GM10266 (cell line): Measurements from ENCODE around the gene RDH8.

Source experiments
- DNase-seq: peaks from one replicate; pipeline ENCODE4 v3.0.0; 2012; ENCODE audit errors: extremely low spot score
- TF ChIP-seq, protein P1 (sequence below): IDR thresholded peaks from 2 replicates; pipeline ENCODE4 v1.5.1; 2012; ENCODE audit warnings: mild to moderate bottlenecking, low read depth; ENCODE audit not compliant: control insufficient read depth, insufficient read depth; ENCODE audit errors: missing control alignments

The RDH8 gene

DNA sequence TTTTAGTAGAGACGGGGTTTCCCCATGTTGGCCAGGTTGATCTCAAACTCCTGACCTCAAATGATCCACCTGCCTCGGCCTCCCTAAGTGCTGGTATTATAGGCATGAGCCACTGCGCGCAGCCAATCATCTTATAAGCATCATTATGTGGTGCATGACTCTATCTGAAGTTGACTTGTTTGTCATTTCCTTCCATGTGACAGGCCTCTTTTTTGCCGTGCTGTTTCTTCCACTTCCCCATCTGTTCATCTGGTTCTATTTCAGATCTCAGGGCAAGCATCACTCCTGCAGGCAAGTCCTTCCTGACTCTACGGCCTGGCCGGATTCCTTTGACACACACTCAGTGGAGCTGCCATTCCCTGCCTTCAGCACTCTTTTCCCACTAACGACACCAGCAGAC lies 18.2 kb upstream of the RDH8 start:
- no peak for DNase-seq
- TF ChIP-seq, protein P1, sequence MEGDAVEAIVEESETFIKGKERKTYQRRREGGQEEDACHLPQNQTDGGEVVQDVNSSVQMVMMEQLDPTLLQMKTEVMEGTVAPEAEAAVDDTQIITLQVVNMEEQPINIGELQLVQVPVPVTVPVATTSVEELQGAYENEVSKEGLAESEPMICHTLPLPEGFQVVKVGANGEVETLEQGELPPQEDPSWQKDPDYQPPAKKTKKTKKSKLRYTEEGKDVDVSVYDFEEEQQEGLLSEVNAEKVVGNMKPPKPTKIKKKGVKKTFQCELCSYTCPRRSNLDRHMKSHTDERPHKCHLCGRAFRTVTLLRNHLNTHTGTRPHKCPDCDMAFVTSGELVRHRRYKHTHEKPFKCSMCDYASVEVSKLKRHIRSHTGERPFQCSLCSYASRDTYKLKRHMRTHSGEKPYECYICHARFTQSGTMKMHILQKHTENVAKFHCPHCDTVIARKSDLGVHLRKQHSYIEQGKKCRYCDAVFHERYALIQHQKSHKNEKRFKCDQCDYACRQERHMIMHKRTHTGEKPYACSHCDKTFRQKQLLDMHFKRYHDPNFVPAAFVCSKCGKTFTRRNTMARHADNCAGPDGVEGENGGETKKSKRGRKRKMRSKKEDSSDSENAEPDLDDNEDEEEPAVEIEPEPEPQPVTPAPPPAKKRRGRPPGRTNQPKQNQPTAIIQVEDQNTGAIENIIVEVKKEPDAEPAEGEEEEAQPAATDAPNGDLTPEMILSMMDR, result no peak

DNA sequence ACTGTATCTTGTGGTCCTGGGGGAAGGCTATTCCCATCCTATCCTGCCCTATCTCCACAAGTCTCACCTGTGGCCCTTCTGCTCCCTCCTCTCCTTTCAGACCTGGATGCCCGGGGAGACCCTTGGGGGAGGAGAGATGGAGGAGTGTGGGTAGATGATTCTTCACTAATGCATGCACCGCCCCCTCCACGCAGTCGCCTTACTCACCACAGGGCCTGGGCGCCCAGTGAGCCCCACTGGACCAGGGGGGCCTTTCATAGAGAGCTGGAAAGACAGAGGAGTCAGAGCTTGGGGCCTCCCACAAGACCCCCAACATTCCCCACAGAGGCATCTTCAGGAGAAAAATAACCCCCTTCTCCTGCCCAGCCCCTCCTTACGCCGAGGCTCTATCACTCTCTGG lies 17.3 kb upstream of the RDH8 start:
- no peak for DNase-seq
- TF ChIP-seq, protein P1, result no peak

DNA sequence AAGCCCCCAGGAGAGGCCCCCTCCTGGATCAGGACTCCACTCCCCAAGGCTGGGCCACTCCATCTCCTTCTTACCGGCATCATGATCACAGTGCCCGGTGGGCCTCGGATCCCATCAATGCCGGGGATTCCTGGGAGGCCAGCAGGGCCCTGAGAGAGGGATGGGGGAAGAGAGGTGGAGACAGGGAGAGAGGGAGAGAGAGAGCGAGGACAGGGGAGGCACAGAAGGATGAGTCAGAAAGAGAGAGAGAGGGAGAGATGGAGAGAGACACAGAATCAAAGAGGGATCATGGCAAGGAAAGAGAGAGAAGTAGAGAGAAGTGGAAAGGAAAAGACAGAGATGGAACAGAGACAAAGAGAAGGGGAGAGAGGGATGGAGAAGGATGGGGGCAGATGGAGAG lies 16.7 kb upstream of the RDH8 start:
- no peak for DNase-seq
- TF ChIP-seq, protein P1, result no peak

DNA sequence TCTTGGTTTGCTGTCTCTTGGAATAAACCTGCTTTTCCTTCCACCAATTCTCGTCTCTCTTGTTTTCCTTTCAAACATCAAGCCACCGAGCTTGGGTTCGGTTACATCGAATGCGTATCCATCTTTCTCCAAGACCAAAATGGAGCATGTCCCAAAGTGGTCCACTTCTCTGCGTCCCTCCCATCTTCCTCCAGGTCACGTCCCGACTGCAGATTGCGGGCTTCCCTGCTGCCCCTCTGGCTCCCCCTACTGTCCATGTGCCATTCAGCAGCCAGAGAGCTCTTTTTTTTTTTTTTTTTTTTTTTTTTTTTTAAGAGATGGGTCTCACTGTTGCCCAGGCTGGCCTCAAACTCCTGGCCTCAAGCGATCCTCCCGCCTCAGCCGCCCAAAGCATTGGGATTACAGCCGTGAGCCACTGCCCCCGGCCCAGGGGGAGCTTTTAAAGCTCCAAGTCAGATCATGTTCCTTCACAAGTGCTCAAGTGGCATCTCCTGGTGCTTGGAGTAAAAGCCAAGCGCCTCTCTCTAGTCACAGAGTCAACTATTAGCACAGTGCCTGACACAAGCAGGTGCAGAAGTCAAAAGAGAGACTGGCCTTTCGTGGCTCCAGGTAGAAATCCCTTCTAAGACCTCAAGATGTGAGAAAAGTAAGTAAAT lies 13.0 kb upstream of the RDH8 start:
- DNase-seq, result peak; percentile 83
- TF ChIP-seq, protein P1, result peak; percentile 76

DNA sequence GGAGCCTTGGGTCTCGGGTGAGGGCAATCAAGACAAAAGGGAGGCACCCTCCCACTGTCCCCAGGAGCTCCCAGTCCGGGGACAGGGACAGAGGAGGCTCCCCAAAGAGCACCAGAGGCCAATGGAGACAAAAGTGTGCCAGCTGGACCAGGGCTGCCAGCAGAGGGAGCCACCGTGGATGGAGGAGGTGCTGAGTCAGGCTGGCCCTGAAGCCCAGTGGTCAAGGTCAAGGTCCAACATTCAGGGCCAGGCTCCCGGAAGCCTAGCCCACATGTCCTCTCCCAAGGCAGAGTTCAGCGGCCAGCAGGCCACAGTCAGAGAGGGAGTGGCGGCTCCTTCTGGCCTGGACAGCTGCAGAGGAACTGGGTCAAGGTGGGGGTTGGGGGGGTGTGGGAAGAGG lies 11.4 kb upstream of the RDH8 start:
- no peak for DNase-seq
- TF ChIP-seq, protein P1, result peak; percentile 41

DNA sequence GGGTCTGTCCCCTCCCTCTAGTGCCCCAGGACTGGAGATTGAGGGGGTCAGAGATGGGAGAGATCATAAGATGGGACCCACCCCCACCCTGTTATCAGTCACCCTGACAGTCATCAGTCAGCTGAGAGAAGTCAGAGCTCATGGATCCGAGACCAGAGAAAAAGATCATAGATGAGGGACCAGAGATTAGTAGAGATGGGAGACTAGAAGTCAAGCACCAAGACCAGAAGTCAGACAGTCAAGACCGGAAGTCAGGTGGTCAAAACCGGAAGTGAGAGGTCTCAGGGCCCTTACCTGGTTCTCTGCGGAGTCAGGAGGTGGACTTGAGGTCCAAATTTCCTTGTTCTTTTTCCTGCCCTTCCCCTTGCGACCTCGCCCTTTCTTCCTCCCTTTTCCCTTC lies 10.0 kb upstream of the RDH8 start:
- no peak for DNase-seq
- TF ChIP-seq, protein P1, result no peak

DNA sequence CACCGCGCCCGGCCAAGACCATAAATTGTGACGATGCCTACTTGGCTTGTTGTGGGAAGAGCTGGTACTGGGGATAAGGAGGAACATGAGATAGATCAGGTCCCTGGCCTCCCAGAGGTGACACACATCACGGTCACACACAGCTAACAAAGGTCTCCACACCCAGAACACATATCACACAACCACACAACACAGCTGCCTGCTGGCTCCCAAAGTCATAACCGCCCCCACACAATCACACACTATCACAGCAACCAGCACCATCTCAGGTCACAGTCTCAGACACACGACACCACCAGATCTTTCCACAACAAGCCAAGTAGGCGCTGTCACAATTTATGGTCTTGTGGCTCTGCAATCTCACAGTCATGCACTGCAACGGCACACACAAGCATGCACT lies 8.7 kb upstream of the RDH8 start:
- TF ChIP-seq, protein P1, result no peak
- no peak for DNase-seq
